ENCODE results near the gene NAB1.

Gene NAB1

DNA sequence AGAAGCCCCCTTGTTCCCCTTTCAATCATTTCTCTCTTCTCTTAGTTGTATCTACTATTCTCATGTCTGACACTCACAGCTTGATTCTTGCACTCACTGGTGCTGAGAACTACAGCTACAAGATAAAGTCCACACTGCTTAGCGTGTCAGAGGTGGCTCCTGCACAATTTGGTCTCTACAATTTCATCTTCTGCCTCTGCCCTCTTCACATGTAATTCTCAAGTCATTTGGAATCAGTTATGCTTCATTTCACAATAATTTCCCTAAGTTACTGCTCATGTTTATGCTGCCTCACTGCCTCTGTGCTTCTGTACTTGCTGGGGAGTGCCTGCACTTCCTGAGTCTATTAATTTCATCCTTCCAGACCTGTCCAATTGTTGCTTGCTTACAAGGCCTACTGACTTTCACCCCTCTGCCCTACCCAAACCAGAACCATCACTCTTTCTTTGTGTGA, 11.6 kb upstream of the NAB1 start:
- in situ Hi-C loops (cut with HindIII; ENCODE audit: low sequenced_read_pairs): no loop called here

DNA sequence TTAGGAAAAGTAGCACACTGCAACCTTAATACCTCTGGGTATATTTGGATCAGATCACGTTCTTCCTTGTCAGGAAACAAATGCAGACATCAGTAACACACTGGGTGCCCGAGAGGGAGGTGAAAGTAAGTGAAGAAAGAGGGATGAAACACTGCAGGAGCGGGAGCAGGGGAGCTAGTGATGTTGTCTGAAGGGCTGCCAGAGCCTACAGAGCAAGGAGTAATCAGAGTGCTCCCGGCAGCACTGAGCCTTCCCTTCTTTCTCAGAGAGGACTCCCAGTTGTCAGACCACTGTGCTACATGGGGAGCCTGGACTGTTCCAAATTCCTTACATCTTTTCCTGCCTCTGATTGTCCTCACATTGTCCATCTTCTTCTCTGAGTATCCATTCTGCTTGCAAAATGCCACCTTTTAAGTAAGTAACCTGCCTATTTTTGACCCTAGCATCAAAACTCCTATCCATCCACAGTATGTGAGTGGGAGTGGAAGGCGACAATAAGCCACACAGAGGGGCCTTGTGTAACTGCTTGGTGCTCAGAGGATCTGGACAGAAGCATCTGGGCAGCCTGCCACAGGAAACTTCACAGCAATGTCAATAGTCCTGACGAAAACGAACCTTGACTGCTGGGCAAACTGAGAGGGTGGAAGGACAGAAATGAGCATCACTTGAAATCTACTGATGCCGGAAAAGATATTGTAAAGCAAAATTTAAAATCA, 10.8 kb upstream of the NAB1 start:
- in situ Hi-C loops (cut with HindIII; ENCODE audit: low sequenced_read_pairs): no loop called here

DNA sequence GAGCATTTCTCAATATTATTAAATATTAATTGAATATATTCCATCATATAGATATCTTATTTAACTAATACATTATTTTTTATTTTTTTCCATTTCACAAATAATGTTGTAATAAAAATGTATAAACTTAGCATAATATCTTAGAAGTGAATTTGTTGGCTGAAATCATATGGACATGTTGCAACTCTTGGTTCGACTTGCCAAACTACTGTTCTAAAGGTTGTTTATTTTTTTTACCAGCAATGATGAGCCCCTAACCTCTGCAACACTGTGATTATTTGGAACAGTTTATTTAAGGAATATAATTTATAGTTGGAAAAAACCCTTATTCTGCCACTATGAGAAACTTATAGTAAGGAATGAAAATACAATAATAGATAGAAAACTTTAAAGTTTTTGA, 8.8 kb upstream of the NAB1 start:
- in situ Hi-C loops (cut with HindIII; ENCODE audit: low sequenced_read_pairs): no loop called here

DNA sequence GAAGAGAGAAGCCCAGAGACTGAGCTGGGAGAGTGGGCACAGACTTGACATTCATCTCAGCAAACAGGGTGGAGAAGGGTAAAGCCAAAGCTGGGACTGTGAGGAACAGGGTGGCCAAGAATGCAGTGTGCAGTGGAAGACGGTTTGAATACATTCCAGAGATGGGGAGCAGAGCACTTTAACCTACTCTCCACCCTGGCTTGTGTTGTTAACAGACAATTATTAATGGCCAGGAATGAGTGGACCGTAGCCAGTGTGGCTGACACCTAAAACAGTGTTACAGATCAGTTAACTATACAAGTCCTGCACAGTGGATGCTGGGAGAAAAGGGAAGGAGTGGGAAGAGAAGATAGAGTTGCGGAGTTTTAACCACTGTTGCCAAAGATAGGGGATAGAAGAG, 7.4 kb upstream of the NAB1 start:
- in situ Hi-C loops (cut with HindIII; ENCODE audit: low sequenced_read_pairs): no loop called here

DNA sequence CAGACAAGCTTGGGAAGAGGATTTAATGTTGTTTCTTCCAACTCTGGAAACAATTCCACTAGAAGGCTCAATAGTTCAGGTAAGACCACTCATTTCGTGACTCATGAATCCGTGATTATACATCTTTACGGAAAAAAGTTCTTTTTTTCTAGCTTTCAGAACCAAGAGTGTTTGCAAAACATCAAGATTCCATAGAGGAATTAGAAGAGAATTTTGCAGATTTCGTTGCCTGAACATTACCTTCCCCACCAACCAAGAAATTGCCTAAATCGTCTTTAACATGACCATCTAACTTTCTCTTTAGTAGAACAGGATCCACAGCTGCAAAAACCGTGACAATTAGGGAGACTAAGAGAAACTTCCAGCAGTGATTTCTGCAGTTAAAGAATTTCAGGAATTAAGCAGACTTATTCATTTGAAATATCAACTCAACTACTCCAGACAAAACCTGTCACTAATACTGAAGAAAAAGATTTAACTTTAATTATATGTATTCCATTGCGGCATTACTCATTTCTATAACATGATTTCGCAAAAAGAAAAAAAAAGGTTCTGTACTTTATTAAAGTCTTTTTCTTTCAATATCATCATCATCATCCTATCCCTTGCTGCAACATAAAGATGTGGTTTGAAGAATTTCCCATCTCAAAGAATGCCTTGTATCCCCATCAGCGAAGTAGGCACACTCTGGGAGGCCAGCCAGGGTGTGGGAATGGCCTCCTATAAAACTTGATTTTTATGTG, 1.9 kb upstream of the NAB1 start:
- in situ Hi-C loops (cut with HindIII; ENCODE audit: low sequenced_read_pairs): no loop called here

DNA sequence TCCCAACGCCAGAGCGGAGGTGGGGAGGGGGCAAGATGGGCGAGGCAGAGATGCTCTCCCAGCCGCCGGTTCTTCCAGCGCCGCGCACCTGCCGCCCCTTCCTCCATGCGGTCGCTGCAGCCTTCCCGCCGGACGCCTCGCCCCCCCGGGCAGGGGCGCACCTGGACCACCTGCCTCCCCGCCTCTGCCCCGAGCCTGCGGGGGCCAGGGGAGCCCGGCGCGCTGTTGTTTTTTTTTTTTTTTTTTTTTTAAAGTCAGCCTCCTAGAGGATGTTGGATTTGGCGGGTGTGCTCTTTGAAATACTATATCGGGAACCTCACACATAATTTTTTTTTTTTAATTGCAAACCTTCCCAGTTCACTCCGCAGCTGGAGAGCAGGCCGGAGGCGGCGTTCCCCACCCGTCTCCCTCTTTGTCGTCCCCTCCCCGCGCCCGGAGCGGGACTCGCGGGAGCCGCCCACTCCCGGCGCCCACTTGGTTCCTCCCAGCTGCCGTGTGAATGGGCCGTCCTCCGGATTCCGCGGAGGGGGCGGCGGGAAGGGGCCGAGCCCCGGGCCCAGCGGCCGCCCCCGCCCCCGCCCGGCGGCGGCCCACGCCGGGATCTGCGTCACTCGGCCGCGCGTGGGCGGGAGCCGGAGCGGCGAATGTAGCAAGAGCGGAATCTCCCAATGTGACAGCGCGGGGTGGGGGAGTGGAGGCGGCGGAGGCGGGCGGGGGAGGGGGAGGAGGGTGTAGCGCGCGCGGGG, 421 bp upstream of the NAB1 start:
- in situ Hi-C loops (cut with HindIII; ENCODE audit: low sequenced_read_pairs): no loop called here

DNA sequence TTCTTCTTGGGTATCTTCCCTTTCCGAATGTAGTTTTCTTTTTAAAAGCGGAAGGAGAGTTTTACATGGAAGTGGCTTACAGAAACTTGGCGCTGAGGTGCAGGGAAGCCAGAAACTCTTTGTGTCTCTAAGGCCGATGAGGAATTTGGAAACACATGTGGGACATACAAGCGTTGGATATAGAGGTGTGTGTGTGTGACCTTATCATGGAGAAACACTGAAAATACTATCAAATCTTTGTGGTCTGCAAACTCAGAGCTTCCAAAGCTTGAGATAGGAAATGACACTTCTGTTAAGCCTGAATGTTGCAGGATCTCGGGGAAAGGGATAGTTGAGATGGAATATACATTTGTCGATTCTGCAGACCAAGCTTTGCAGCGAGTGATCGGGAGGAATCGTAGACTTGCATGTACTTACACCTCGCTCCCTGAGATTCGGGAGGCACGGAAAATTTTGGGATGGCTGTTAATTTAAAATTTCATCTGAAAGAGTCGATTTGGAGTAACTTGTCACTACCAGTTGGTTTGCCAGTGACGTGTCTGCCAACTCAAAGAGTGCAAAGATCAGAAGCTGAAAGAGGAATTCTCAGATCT, 1.0 kb downstream of the NAB1 start:
- in situ Hi-C loops (cut with HindIII; ENCODE audit: low sequenced_read_pairs): no loop called here

DNA sequence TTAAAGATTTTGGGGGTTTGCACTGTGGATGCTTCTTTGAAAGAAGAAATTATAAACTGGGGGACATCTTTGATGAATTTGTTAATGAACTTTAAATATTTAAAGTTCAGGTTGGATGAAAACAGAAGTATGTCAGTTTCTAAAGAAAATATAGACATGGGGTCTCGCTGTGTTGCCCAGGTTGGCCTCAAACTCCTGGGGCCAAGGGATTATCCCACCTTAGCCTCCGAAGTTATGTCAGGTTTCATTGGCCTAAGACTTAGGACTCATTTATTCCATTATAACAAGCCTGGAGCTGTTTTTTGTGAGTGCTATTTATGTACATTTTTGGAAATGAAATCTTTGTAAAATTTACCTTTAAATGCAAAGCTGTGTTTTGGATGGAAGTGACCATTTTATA, 2.5 kb downstream of the NAB1 start:
- in situ Hi-C loops (cut with HindIII; ENCODE audit: low sequenced_read_pairs): no loop called here

DNA sequence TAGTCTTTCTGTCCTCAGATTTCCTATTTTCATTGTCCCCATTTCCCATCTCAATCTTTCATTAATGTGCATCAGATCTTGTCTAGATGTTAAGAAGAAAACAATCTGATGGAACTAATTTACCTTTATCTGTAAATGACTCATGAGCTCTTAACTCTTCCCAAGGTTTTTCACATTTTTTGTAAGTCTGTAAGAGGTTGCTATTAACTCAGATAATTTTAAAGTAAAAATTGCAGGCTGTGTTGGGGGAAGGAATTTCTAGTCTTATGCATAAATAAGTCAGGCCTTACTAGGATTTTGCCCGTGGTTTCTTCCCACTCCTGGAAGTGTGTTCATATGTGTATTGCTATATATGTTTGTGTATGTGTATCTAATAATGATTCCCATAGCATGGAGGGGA, 4.3 kb downstream of the NAB1 start:
- in situ Hi-C loops (cut with HindIII; ENCODE audit: low sequenced_read_pairs): no loop called here

DNA sequence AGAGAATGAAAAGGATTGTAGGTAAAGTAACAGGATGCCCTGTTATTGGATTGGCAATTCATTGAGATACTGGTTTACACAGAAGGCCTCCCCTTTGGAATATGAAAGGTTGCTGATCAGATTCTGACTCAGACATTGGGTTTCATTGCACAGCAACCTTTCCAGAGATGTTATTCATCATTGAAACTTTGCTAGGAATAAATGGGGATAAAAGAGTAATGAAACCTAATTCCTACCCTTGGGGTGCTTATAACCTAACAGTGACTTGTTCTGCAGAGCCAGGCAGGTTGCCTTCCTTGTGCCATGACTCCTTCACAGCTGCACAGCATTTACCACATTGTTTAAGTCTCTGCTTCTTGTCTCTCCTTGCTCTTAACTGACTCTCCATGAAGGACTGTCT, 5.0 kb downstream of the NAB1 start:
- in situ Hi-C loops (cut with HindIII; ENCODE audit: low sequenced_read_pairs): no loop called here

DNA sequence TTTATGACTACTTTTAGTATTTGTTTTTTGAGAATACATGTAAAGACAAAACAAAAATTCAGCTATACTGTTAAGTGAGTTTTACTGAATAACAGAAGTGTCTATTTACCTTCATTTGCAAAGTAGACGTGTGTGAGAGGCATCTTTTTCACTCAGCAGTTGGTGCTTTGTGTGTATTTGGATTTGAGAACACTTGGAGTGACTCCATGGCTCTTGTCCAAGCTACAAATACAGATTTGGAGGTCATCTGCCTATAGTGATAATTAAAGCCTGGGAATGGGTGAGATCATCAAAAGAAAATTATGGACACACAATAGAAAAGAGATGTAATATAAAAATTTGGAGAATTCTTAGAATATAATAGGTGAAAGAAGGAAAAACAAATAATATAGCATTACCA, 6.2 kb downstream of the NAB1 start:
- in situ Hi-C loops (cut with HindIII; ENCODE audit: low sequenced_read_pairs): no loop called here

DNA sequence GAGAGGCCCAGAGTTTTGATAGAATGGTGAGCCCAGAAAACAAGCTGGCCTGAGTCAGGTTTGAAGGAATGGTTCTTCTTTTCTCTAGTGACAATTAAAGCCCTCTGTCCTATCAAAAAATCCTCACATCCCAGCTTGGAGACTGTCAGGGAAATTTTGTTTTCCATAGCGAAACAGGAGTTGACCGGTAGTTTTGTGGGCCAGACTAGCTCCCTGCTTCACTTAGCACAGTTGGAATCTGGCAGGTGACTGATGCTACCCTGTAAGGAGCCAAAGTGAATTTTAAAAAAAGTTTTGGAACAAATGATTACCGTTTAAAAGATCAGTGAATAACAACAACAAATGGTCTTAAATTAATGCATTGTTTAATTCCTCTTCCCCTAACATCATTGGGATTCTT, 6.7 kb downstream of the NAB1 start:
- in situ Hi-C loops (cut with HindIII; ENCODE audit: low sequenced_read_pairs): no loop called here

DNA sequence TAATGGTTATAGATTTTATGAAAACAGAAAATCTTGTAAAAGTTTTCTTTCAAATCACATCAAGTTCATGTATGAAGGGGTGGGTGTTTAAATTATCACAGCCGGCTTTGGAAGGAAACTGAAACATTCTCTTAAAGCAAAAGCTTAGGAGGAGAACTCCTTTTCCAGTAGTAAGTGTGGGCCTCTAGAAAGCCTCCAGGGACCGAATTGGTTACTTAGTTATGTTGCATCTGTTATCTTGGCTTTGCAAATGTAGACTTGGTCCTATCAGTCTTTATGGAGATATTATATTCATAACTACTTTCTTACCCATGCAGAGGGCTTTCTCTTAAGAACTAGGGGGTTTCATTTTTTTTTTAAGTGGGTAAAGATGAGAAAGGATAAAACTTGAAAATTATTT, 7.4 kb downstream of the NAB1 start:
- in situ Hi-C loops (cut with HindIII; ENCODE audit: low sequenced_read_pairs): no loop called here

DNA sequence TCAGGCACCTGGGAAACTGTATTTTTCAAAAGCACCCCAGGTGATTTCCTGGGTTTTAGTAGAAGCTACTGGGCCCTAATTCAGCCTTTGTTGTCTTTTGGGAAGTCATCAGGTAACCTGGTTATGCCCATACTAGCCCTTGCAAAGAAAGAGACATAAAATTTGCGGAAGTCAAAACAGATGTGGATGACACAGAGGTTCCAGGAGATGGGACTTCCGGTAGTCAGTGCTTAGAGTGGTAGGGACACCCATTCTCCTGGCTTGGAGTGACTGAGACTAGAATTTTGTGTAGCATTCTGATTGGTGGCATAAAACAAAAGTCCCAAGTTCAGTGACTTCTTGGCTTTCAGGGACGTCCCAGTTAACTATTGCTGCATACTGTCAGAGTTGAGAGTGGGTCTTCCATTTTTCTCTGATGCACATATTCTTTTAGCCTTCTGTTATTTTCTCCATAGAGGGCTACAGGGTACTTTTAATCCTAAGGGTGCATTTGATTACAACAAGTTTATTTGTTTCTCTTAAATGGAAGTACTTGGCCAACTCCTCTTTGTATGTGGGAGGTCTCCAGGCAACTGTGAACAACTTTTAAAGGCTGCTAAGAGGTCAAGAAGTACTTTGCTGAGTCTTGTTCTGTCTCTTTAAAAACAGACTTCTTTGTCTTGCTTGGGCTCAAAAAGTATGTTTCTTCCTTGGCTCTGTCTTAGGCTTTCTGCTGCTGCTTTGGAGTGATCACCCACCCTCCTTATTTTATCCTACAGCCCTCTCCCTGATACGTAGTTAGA, 8.8 kb downstream of the NAB1 start:
- in situ Hi-C loops (cut with HindIII; ENCODE audit: low sequenced_read_pairs): no loop called here

DNA sequence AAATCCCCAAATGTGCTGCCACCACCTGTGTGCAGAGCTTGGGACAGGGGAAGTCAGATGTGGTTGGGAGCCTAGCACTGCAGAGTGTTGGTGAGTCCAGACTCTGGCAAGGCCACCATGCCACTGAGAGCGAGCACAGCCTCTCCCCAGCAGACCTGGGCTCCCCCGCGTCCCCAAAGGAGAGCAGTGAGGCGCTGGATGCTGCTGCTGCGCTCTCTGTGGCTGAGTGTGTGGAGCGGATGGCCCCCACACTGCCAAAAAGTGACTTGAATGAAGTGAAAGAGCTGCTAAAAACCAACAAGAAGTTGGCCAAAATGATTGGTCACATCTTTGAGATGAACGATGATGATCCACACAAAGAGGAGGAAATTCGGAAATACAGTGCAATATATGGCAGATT, 10.7 kb downstream of the NAB1 start:
- in situ Hi-C loops (cut with HindIII; ENCODE audit: low sequenced_read_pairs): no loop called here

DNA sequence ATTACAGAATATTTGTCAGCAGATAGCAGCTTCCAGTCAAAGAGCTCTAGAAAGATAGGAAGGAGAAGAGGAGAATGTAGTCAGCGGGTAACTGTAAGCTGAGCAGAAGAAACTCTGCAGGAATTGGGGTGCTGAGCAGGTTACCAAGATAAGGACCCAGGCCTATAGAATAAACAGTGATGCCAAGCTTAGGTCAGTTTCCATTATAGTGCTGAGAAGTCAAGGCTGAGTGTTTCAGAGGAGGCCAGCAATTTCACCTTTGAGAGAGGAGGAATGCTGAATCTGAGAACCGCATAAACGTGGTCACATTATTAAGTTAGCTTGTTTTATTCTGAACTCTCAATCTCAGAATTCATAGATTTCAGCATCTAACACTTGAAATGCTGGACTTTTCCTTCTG, 13.9 kb downstream of the NAB1 start:
- in situ Hi-C loops (cut with HindIII; ENCODE audit: low sequenced_read_pairs): no loop called here

DNA sequence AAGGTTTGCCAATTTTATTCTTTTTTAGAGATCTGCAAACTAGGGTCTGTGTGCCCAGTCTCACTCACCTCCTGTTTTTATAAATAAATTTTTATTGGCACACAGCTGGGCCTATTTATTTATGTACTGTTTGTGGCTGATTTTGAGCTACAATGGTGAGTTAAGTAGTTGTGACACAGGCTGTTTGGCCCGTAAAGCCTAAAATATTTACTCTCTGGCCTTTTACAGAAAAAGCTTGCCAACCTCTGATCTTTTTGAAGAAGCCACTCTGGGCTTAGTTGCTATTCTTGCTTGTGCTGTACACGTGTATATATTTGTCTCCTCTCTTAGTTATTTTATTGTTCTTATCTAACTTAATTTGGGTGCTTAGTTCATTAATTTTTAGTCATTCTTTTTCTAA, 14.5 kb downstream of the NAB1 start:
- in situ Hi-C loops (cut with HindIII; ENCODE audit: low sequenced_read_pairs): no loop called here

DNA sequence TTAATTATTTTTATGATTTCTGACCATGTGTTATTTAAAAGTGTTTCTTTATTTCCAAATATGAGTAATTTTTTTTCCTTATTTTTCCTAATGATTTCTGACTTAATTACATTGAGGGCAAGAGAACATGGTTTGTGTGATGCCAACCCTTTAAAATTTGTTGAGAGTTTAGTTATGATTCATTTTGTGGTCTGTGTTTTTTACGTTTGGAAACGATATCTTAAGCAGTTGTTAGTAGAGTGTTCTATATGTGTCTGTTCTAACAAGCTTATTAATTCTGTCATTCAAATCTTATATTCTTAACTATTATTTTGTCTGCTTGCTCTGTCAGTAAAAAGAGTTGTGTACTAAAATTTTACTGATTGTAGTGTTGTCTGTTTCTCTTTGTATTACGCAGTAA, 15.0 kb downstream of the NAB1 start:
- in situ Hi-C loops (cut with HindIII; ENCODE audit: low sequenced_read_pairs): no loop called here

DNA sequence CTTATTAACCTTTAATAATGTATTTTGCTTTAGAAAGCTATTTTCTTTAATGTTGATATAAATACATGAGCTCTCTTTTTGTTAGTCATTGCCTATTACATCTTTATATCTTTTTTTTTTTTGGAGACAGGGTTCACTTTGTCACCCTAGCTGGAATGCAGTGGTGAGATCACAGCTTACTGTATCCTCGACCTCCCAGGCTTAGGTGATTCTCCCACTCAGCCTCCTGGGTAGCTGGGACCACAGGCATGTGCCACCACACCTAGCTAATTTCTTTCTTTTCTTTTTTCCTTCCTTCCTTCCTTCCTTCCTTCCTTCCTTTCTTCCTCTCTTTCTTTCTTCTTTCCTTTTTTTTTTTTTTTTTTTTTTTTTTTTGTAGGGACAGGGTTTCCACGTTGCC, 15.4 kb downstream of the NAB1 start:
- in situ Hi-C loops (cut with HindIII; ENCODE audit: low sequenced_read_pairs): no loop called here

DNA sequence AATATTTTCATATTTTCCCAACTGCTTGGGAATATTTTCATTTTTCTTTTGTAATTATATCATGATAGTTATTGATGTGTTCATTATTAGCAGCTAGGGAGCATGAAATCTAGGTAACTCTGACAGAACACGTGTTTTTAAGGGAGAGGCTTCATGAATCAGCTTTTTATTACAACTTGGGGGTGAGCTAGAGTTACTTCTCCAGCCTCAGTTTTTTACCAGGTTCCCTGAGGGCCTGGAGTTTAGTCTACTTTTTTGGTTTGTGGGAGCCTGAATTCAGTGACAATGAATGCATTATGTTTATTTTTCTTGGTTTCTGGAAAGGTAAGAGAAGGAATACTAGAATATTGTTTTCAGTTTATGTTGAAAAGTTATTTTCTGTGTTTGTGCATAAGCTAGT, 18.0 kb downstream of the NAB1 start:
- in situ Hi-C loops (cut with HindIII; ENCODE audit: low sequenced_read_pairs): no loop called here

DNA sequence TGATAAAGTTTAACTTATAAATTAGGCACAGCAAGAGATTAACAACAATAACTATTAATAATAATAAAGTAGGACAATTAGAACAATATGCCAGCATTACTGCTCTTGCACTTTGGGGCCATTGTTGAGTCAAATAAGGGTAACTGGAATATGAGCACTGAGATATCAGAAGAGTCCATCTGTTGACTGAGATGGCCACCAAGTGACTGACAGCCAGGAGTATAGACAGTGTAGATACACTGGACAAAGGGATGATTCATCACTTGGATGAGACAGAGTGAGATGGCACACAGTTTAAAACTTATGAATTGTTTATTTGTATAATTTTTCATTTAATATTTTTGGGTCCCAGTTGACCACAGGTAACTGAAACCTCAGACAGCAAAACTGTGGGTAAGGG, 20.0 kb downstream of the NAB1 start:
- in situ Hi-C loops (cut with HindIII; ENCODE audit: low sequenced_read_pairs): no loop called here
